Epithelial cell of proximal tubule (primary cell): Measurements from ENCODE around the gene ZNF568. TPM values are rescaled to one million over a fixed set of nuclear protein-coding genes. Genes with fewer than 3 reads are reported as not detected.

Source experiments
- DNase-seq: peaks from one replicate; pipeline ENCODE4 v3.0.0-alpha.2; 2011; ENCODE audit warnings: low read depth
- H3K4me3 ChIP-seq: 2 replicates; pipeline ENCODE4 v1.5.1; 2011; ENCODE audit warnings: low read depth, mild to moderate bottlenecking, low read length
- total RNA-seq: library from RNA; depleted of rRNA; stranded (reverse); fragments of >200 nt; gene quantifications from 2 replicates; pipeline ENCODE4 v1.2.3, GENCODE V29; 2015
- TF ChIP-seq, protein P1 (sequence below): conservative IDR thresholded peaks from 2 replicates; pipeline ENCODE4 v1.5.1; 2012; ENCODE audit warnings: low read depth, mild to moderate bottlenecking, low read length

ZNF568 gene
- total RNA-seq, 1 donor from 2014 or later, result 3.3 TPM

GRCh38 chr19:36999313-36999712 lies 83.2 kb downstream of the ZNF568 start:
- TF ChIP-seq, protein P1, sequence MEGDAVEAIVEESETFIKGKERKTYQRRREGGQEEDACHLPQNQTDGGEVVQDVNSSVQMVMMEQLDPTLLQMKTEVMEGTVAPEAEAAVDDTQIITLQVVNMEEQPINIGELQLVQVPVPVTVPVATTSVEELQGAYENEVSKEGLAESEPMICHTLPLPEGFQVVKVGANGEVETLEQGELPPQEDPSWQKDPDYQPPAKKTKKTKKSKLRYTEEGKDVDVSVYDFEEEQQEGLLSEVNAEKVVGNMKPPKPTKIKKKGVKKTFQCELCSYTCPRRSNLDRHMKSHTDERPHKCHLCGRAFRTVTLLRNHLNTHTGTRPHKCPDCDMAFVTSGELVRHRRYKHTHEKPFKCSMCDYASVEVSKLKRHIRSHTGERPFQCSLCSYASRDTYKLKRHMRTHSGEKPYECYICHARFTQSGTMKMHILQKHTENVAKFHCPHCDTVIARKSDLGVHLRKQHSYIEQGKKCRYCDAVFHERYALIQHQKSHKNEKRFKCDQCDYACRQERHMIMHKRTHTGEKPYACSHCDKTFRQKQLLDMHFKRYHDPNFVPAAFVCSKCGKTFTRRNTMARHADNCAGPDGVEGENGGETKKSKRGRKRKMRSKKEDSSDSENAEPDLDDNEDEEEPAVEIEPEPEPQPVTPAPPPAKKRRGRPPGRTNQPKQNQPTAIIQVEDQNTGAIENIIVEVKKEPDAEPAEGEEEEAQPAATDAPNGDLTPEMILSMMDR, result no peak
- H3K4me3 ChIP-seq, result no peak overlapping the region
- no peak for DNase-seq

DNA sequence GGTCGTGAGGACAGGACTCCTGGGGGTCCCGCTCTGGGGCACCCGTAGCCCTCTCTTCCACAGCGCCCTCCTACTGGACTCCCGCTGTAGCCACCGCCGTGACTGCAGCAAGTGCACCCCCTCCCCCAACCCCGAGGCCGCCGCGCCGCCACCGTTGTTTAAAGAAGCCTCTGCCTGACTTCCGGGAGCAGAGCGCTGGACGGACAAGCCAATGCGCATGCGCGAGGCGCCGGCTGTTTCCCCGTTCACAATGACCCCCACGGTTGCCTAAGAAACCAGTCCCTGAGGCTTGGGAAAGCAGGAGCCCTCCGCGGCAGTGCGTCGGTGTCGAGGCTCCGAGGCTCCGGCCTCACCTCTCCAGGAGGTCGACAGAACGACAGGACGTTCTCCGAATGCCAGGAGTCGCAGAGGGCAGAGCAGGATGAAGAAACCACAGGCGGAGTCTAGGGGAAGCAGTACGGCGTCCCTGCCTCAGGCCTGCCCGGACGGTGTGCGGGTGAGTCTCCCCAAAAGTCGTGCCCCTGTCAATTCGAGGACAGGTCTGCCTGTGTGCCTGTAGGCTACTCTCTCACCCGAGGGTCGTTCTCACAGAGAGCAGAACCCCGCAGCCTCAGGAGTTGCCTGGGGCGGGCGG lies 91.6 kb downstream of the ZNF568 start:
- H3K4me3 ChIP-seq, result peak overlapping the region; percentile 27
- no peak for DNase-seq
- TF ChIP-seq, protein P1, result no peak

DNA sequence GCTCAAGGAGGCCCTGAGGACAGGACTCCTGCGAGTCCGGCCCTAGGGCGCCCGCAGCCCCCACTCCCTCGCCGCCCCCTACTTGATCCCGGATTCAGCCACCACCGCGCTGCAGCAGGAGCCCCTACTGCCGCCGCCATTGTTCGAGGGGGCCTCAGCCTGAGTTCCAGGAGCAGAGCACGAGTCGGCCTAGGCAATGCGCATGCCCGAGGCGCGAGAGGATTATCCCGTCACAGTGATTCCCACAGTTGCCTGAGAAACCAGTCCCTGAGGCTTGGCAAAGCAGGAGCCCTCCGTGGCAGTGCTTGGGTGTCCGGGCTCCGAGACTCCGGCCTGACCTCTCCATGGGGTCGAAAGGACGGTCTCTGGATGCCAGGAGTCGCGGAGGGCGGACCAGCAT lies 93.7 kb downstream of the ZNF568 start:
- DNase-seq, result no peak
- TF ChIP-seq, protein P1, result no peak
- H3K4me3 ChIP-seq, result no peak overlapping the region

- TF ChIP-seq, protein P1, result no peak
- no peak for DNase-seq
- H3K4me3 ChIP-seq, result no peak overlapping the region
These were observed 96.1 kb downstream of the ZNF568 start for GRCh38 chr19:37012093-37012745.

DNA sequence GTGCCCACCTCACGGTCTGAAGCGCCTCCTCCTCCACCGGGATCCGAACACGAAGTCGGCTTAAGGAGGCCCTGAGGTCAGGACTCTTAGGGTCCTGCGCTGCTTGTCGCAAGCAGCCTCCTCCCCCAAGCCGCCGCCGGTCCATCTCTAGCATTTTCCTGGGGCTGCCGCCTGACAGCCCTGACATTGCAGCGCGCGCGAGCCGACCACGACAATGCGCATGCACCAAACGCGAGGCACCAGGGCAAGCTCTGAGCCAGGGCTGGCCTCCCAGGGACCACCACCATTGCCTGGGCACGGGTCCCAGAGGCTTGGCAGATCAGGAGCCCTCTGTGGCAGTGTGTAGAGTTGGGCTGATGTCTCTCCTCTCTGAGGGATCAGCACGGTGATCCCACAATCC lies 98.3 kb downstream of the ZNF568 start:
- DNase-seq, result no peak
- TF ChIP-seq, protein P1, result no peak
- no peak overlapping the region for H3K4me3 ChIP-seq

GRCh38 chr19:37045140-37045539 lies 129.0 kb downstream of the ZNF568 start:
- no peak for DNase-seq
- no peak overlapping the region for H3K4me3 ChIP-seq
- TF ChIP-seq, protein P1, result no peak

Other genes with a start within 250 kb of the ZNF568 start
- 2.0 and 12.2 TPM in 2 replicates for gene ZNF461, start 249.5 kb upstream of the ZNF568 start, total RNA-seq
- gene ZNF567, start 228.7 kb upstream of the ZNF568 start, total RNA-seq, result 1.7 and 2.9 TPM in 2 replicates
- 2.2 and 3.6 TPM in 2 replicates for gene ZNF850, start 143.5 kb upstream of the ZNF568 start, total RNA-seq
- 1.2 and 6.1 TPM in 2 replicates for gene ZNF790, start 77.9 kb upstream of the ZNF568 start, total RNA-seq
- 0.46 and 0.72 TPM in 2 replicates for gene ZNF345, start 65.5 kb upstream of the ZNF568 start, total RNA-seq
- 2.7 and 3.2 TPM in 2 replicates for gene ZNF829, start within 50 bp of the ZNF568 start, total RNA-seq
- gene ZNF420, start 162.1 kb downstream of the ZNF568 start, total RNA-seq, result 1.7 and 6.1 TPM in 2 replicates